Endothelial cell of umbilical vein (primary cell): ENCODE results near the gene SLC6A9. TPM values are rescaled to one million over a fixed set of nuclear protein-coding genes. Genes with fewer than 3 reads are reported as not detected.
A peak's percentile ranks its signal among the peaks of the same experiment; 100 is the strongest.

ENCODE experiments used
- BruUV-seq: library from RNA; stranded (reverse); fragments of 400-500 nt; replicated peaks from 2 replicates; lab custom pipeline; 2021; lab: Mats Ljungman, UMichigan
- CTCF ChIA-PET: fragments of 300-600, 350-600 bp; sonication (Branson Sonifier 250); formaldehyde crosslinking; loops from one replicate; lab custom pipeline; 2021; ENCODE audit warnings: antibody characterized with exemption, inconsistent platforms; lab: Charles Lee
- POLR2A ChIA-PET: fragments of 300-600, 350-600 bp; sonication (Branson Sonifier 250); formaldehyde crosslinking; loops from one replicate; lab custom pipeline; 2021; ENCODE audit warnings: antibody characterized with exemption, inconsistent platforms; lab: Charles Lee
- DNase-seq: peaks from one replicate; pipeline ENCODE4 v3.0.0-alpha.2; 2011; ENCODE audit warnings: low read depth, low spot score
- FAIRE-seq: peaks from 2 replicates; lab custom pipeline; 2011; peaks lifted over from hg19 to GRCh38; lab: Jason Lieb, UNC
- H2AFZ ChIP-seq: 2 replicates; pipeline ENCODE4 v1.6.0; 2012; ENCODE audit warnings: low read depth, low read length, control low read depth, inconsistent platforms
- H3K27ac ChIP-seq: 2 replicates; pipeline ENCODE4 v1.5.1; 2011; ENCODE audit warnings: low read depth, mild to moderate bottlenecking, control low read depth, low read length, moderate library complexity; ENCODE audit not compliant: insufficient read depth
- H3K27me3 ChIP-seq, 2 experiments: 2 replicates each; pipeline versions ENCODE4 v1.6.0 to v1.6.1; 2011; ENCODE audit warnings: low read length in 2 of 2, mixed read lengths in 1 of 2; ENCODE audit not compliant: control insufficient read depth in 2 of 2, insufficient read depth in 2 of 2
- H3K36me3 ChIP-seq, 2 experiments: 2 replicates in 1 of 2; 3 replicates in 1 of 2; pipeline ENCODE4 v1.5.1; 2011; ENCODE audit warnings: low read length in 2 of 2, mild to moderate bottlenecking in 1 of 2, moderate library complexity in 1 of 2; ENCODE audit not compliant: control insufficient read depth in 2 of 2, insufficient read depth in 2 of 2; ENCODE audit errors: extremely low read depth in 1 of 2
- H3K4me1 ChIP-seq: 3 replicates; pipeline ENCODE4 v1.5.1; 2011; ENCODE audit warnings: mild to moderate bottlenecking, low read length; ENCODE audit not compliant: control insufficient read depth, insufficient read depth; ENCODE audit errors: extremely low read depth
- H3K4me2 ChIP-seq: 2 replicates; pipeline ENCODE4 v1.6.1; 2011; ENCODE audit warnings: low read length, control low read depth, mixed read lengths; ENCODE audit not compliant: insufficient read depth
- H3K4me3 ChIP-seq, 3 experiments: fragments of 200-600 bp in 1 of 3; sonication (generic), shearing (Covaris generic) in 1 of 3; replicated peaks in 1 of 3; 2 replicates each; pipeline ENCODE4 v1.5.1; 2011 to 2016; ENCODE audit warnings: control low read depth in 3 of 3, low read length in 3 of 3, mild to moderate bottlenecking in 2 of 3, inconsistent platforms in 1 of 3, low read depth in 1 of 3, moderate library complexity in 1 of 3; ENCODE audit not compliant: insufficient read depth in 1 of 3
- H3K79me2 ChIP-seq: 2 replicates; pipeline ENCODE4 v1.6.0; 2012; ENCODE audit warnings: low read length, inconsistent platforms; ENCODE audit not compliant: control insufficient read depth, insufficient read depth
- H3K9ac ChIP-seq: replicated peaks from 2 replicates; pipeline ENCODE3; 2011; ENCODE audit warnings: low read length, control low read depth; ENCODE audit not compliant: insufficient read depth; ENCODE audit errors: extremely low read depth
- H3K9me1 ChIP-seq: replicated peaks from 3 replicates; pipeline ENCODE4 v1.6.0; 2011; ENCODE audit warnings: mild to moderate bottlenecking, low read length; ENCODE audit not compliant: control insufficient read depth, insufficient read depth; ENCODE audit errors: extremely low read depth
- H3K9me3 ChIP-seq: replicated peaks from 2 replicates; pipeline ENCODE4 v1.5.1; 2012; ENCODE audit warnings: low read length, inconsistent platforms; ENCODE audit not compliant: control insufficient read depth, insufficient read depth
- H4K20me1 ChIP-seq: replicated peaks from 2 replicates; pipeline ENCODE3; 2011; ENCODE audit warnings: mild to moderate bottlenecking, low read length; ENCODE audit not compliant: control insufficient read depth, insufficient read depth; ENCODE audit errors: extremely low read depth
- EZH2 ChIP-seq: IDR thresholded peaks from 2 replicates; pipeline ENCODE4 v1.6.1; 2012; ENCODE audit warnings: borderline replicate concordance, low read depth, mild to moderate bottlenecking, moderate library complexity, low read length, inconsistent platforms; ENCODE audit not compliant: severe bottlenecking
- FOS ChIP-seq: IDR thresholded peaks from 2 replicates; pipeline ENCODE4 v1.6.1; 2011; ENCODE audit warnings: mild to moderate bottlenecking, low read length, moderate library complexity, borderline replicate concordance; ENCODE audit not compliant: insufficient read depth
- JUN ChIP-seq: IDR thresholded peaks from 2 replicates; pipeline ENCODE4 v1.6.1; 2011; ENCODE audit warnings: borderline replicate concordance, low read depth; ENCODE audit not compliant: insufficient read length, insufficient read depth
- MYC ChIP-seq: IDR thresholded peaks from one replicate; pipeline ENCODE4 v1.6.1; 2011; ENCODE audit warnings: mild to moderate bottlenecking, low read depth, low read length
- POLR2A ChIP-seq: IDR thresholded peaks from 2 replicates; pipeline ENCODE4 v1.6.1; 2012; ENCODE audit warnings: low read depth, mild to moderate bottlenecking, control low read depth, low read length
- POLR2AphosphoS5 ChIP-seq: IDR thresholded peaks from 2 replicates; pipeline ENCODE4 v1.6.1; 2012; ENCODE audit warnings: low read depth, mild to moderate bottlenecking, control low read depth, low read length, moderate library complexity; ENCODE audit not compliant: insufficient read depth
- dilution Hi-C: fragments of 300-500 bp; cut with MboI; formaldehyde crosslinking; loops from one replicate; pipeline ENCODE4 v1.15.0; 2019; ENCODE audit warnings: low sequenced_read_pairs; ENCODE audit not compliant: extremely low pct_ligation_motif_present
- intact Hi-C: fragments of 100-400 bp; cut with micrococcal nuclease; formaldehyde crosslinking; loops from one replicate; pipeline ENCODE4 v1.10.0; 2022
- polyA plus RNA-seq, 4 experiments: library from polyadenylated mRNA; depleted of rRNA in 3 of 4; stranded (reverse) in 3 of 4; unstranded in 1 of 4; fragments of >200 nt; gene quantifications; 2 replicates each; pipeline versions ENCODE4 v1.2.1 to v1.2.3, GENCODE V29; 2011 to 2012; ENCODE audit warnings: missing spikeins in 1 of 4
- total RNA-seq: library from RNA; stranded (reverse); gene quantifications from 2 replicates; pipeline ENCODE4 v1.2.3, GENCODE V29; 2021
- TF ChIP-seq, protein P1 (sequence below): IDR thresholded peaks from 2 replicates; pipeline ENCODE4 v1.6.1; 2011; ENCODE audit not compliant: insufficient read depth, insufficient read length

The SLC6A9 gene
- total and polyA plus RNA-seq, 2 donors (not counting 3 experiments of a cell fraction or from before 2014, with no cell fraction given) = 0.80 to 1.5 TPM

DNA sequence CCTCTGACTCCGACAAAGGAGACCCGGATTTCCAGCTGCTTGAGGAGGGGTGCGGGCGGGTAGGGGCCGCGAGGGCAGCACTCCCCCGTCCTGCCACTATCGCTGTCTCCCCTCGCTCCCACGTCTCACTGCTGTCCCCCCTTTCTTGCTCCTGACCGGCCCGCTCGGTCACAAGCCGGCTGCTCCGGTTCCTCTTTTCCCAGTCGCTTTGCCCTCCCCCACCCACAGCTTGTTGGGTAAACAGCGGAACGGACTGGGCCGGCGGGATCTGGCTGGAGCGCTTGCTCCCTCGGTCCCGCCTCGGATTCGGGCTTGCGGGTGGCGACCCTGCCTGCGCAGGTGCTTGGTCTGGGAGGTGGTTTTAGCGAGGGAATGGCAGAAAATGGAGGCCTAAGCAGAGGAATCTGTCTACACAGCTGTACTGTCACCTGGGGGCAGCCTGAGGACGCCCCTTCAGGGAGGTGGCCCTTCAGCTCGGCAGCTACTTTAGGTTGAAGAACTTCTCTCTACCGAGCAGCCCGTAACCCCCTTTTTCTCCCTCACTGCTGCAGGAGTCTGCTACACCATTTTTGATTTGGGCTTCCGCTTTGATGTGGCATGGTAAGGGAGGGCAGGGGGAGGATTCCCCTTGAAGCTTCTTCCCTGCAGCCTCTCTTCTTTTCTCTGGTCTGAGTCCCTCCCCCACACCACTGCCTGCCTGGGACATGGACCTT is 55.9 kb downstream of the SLC6A9 start:
- ChIA-PET CTCF (interaction anchor here (0.6 to 1.9 kb wide), 13 partner anchors 13 to 212 kb away, joined by 3 to 11 read pairs (median 3); no protein-coding TSS in a partner anchor), POLR2A (no interaction called here)
- Histone ChIP-seq H3K4me3 (peak overlapping the region; percentile 69 to 73 (median 71)), H2AFZ (peak overlapping the region; percentile 83), H3K27ac (peak overlapping the region; percentile 48), H4K20me1 (no peaks in the 10 kb centered on the region), H3K27me3 (no peaks in the 10 kb centered on the region), H3K79me2 (peaks cover 37% of the 10 kb centered on the region), H3K4me2 (peak overlapping the region; percentile 62), H3K9me3 (no peaks in the 10 kb centered on the region), H3K9ac (peak overlapping the region; percentile 80), H3K9me1 (no peaks in the 10 kb centered on the region), H3K36me3 (peaks cover 0 to 15% of the 10 kb centered on the region in 2 experiments), H3K4me1 (peaks cover 33% of the 10 kb centered on the region)
- no TSS peak for BruUV-seq
- dilution Hi-C loops = no loop called here
- FAIRE-seq (peak; percentile 75), DNase-seq (peak; percentile 35)
- intact Hi-C loops = no loop called here
- no peak for TF ChIP-seq POLR2AphosphoS5
- no peak for TF ChIP-seq POLR2A
- no peak for TF ChIP-seq JUN
- no peak for TF ChIP-seq MYC
- TF ChIP-seq, protein P1, sequence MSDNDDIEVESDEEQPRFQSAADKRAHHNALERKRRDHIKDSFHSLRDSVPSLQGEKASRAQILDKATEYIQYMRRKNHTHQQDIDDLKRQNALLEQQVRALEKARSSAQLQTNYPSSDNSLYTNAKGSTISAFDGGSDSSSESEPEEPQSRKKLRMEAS = no peak
- no peak for TF ChIP-seq FOS
- TF ChIP-seq EZH2 = no peak
